HepG2 (cell line): Measurements from ENCODE around the gene PDE9A. TPM values are rescaled to one million over a fixed set of nuclear protein-coding genes. Genes with fewer than 3 reads are reported as not detected.

Source experiments
- AHR ChIP-seq: IDR thresholded peaks from 2 replicates; pipeline ENCODE4 v1.6.1; 2018; ENCODE audit warnings: missing genetic modification reagents, missing compliant biosample characterization
- GABPA ChIP-seq, 2 experiments: IDR thresholded peaks; 2 replicates each; pipeline ENCODE4 v1.6.1; 2011 to 2016; ENCODE audit warnings: low read depth in 2 of 2, low read length in 1 of 2, missing biosample characterization in 1 of 2, missing genetic modification characterization in 1 of 2
- HDAC1 ChIP-seq: sonication (generic); formaldehyde crosslinking; IDR thresholded peaks from 2 replicates; pipeline ENCODE4 v1.5.1; 2020; ENCODE audit warnings: mild to moderate bottlenecking, missing genetic modification reagents
- NONO ChIP-seq, 2 experiments: fragments of 450-650 bp in 1 of 2; sonication (generic) in 1 of 2; formaldehyde crosslinking in 1 of 2; IDR thresholded peaks in 1 of 2; conservative IDR thresholded peaks in 1 of 2; 2 replicates each; pipeline versions ENCODE4 v1.6.1 to v1.8.0; 2017 to 2022; ENCODE audit warnings: mild to moderate bottlenecking in 1 of 2, missing genetic modification reagents in 1 of 2, moderate library complexity in 1 of 2
- PHF21A ChIP-seq: sonication (generic); formaldehyde crosslinking; IDR thresholded peaks from 2 replicates; pipeline ENCODE4 v1.5.0; 2020; ENCODE audit warnings: mild to moderate bottlenecking, missing genetic modification reagents
- POLR2AphosphoS5 ChIP-seq: IDR thresholded peaks from 2 replicates; pipeline ENCODE4 v1.6.1; 2012; ENCODE audit warnings: low read depth, low read length
- RFXAP ChIP-seq: sonication (generic); formaldehyde crosslinking; IDR thresholded peaks from 2 replicates; pipeline ENCODE4 v1.4.0; 2020; ENCODE audit warnings: missing genetic modification reagents, borderline replicate concordance
- SOX13 ChIP-seq, 3 experiments: fragments of 450-650 bp in 1 of 3; sonication (generic) in 1 of 3; formaldehyde crosslinking in 1 of 3; IDR thresholded peaks in 2 of 3; conservative IDR thresholded peaks in 1 of 3; 2 replicates each; pipeline versions ENCODE4 v1.5.0 to v1.6.1; 2016 to 2020; ENCODE audit warnings: antibody characterized with exemption in 1 of 3, mild to moderate bottlenecking in 1 of 3, missing compliant biosample characterization in 1 of 3, missing genetic modification reagents in 1 of 3, moderate library complexity in 1 of 3
- ZMAT3 ChIP-seq: sonication (generic); formaldehyde crosslinking; conservative IDR thresholded peaks from 2 replicates; pipeline ENCODE4 v1.7.0; 2021; ENCODE audit warnings: missing genetic modification reagents
- ZNF354B ChIP-seq: sonication (generic); formaldehyde crosslinking; IDR thresholded peaks from 2 replicates; pipeline ENCODE4 v1.8.0; 2022; ENCODE audit warnings: mild to moderate bottlenecking, missing genetic modification reagents
- ZNF431 ChIP-seq: sonication (generic); formaldehyde crosslinking; IDR thresholded peaks from 2 replicates; pipeline ENCODE4 v1.9.0; 2022; ENCODE audit warnings: missing genetic modification reagents, low read depth, mild to moderate bottlenecking, borderline replicate concordance
- ZNF556 ChIP-seq: sonication (generic); formaldehyde crosslinking; IDR thresholded peaks from 2 replicates; pipeline ENCODE4 v1.4.0; 2020; ENCODE audit warnings: mild to moderate bottlenecking, missing genetic modification reagents, borderline replicate concordance
- ZNF598 ChIP-seq: sonication (generic); formaldehyde crosslinking; IDR thresholded peaks from 2 replicates; pipeline ENCODE4 v1.5.1; 2020; ENCODE audit warnings: mild to moderate bottlenecking, missing genetic modification reagents, borderline replicate concordance
- ZNF678 ChIP-seq: sonication (generic); formaldehyde crosslinking; IDR thresholded peaks from 2 replicates; pipeline ENCODE4 v1.4.0; 2020; ENCODE audit warnings: mild to moderate bottlenecking, missing genetic modification reagents
- polyA plus RNA-seq, 8 experiments: library from polyadenylated mRNA; depleted of rRNA in 3 of 8; stranded (reverse) in 7 of 8; unstranded in 1 of 8; fragments of >200 nt; fragmentation: Illumina TruSeq in 4 of 8; extraction: Trizol in 4 of 8; gene quantifications; 2 replicates each; pipeline versions ENCODE4 v1.2.1 to v1.2.3, GENCODE V29; 2011 to 2016; ENCODE audit warnings: low read depth in 4 of 8, missing spikeins in 1 of 8, mixed read lengths in 1 of 8; ENCODE audit not compliant: insufficient read depth in 1 of 8
- total RNA-seq, 5 experiments: library from RNA; depleted of rRNA; stranded (reverse); fragments of >200 nt; fragmentation: Illumina TruSeq; extraction: Trizol; gene quantifications; 2 replicates each; pipeline ENCODE4 v1.2.3, GENCODE V29; 2016; ENCODE audit warnings: low read depth in 1 of 5
- TF ChIP-seq, protein P1 (sequence below): sonication (generic); formaldehyde crosslinking; IDR thresholded peaks from 2 replicates; pipeline ENCODE4 v1.8.0; 2022; ENCODE audit warnings: mild to moderate bottlenecking, missing genetic modification reagents; ENCODE audit not compliant: insufficient replicate concordance
- TF ChIP-seq, protein P2 (sequence below): fragments of 450-650 bp; IDR thresholded peaks from 2 replicates; pipeline ENCODE4 v1.6.1; 2017
- TF ChIP-seq, protein P3 (sequence below): sonication (generic); formaldehyde crosslinking; IDR thresholded peaks from 2 replicates; pipeline ENCODE4 v1.4.0; 2020; ENCODE audit warnings: missing genetic modification reagents
- TF ChIP-seq, protein P4 (sequence below): sonication (generic); formaldehyde crosslinking; IDR thresholded peaks from 2 replicates; pipeline ENCODE4 v1.5.1; 2020; ENCODE audit warnings: mild to moderate bottlenecking, missing genetic modification reagents

Gene PDE9A
- total and polyA plus RNA-seq, 2 of the 13 experiments (the other 11 are each of a cell fraction or from before 2014, with no cell fraction given), result 4.6 to 19.7 TPM

DNA sequence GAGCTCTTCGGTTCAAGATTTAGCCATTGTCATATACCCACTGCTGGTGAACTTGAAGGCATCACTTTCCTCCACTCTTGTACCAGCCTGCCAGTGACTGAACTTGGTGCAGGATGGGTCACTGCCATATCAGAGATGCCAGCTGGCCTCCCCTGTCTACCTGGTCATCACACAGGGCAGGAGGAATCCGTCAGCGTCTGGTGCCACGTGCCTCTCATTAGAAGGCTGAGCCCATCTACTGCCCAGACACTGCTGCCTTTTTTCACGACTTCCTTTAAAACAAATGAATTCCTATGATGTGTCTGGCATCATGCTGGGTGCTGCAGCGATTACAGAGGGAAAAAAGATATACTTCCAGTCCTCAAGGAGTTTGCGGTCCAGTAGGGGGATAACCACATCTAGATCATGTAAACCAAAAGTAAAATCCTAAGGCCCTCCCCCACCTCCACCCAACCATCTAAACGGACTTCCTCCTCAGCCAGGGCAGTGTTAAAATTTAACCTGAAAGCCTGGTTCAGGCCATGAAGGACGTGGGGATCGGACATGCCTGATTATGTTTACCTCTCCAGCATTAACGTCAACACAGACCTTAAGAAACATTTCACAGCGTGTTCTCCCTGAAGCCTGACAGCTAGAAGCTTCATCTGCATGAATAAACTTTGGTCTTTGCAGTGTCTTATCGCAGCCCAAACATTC lies 29.2 kb upstream of the PDE9A start (continued):
- TF ChIP-seq, protein P1, sequence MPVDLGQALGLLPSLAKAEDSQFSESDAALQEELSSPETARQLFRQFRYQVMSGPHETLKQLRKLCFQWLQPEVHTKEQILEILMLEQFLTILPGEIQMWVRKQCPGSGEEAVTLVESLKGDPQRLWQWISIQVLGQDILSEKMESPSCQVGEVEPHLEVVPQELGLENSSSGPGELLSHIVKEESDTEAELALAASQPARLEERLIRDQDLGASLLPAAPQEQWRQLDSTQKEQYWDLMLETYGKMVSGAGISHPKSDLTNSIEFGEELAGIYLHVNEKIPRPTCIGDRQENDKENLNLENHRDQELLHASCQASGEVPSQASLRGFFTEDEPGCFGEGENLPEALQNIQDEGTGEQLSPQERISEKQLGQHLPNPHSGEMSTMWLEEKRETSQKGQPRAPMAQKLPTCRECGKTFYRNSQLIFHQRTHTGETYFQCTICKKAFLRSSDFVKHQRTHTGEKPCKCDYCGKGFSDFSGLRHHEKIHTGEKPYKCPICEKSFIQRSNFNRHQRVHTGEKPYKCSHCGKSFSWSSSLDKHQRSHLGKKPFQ (CRISPR knock-in tag), result no peak
- TF ChIP-seq POLR2AphosphoS5, result 0 out of 2 replicates have a peak, but pooled peaks have one; percentile 27
- 0 out of 2 replicates have a peak, but pooled peaks have one; percentile 16 for TF ChIP-seq HDAC1 (CRISPR knock-in tag)
- peak; percentile 61; the same call in 1 of the 2 replicates for TF ChIP-seq PHF21A
- TF ChIP-seq, protein P2, sequence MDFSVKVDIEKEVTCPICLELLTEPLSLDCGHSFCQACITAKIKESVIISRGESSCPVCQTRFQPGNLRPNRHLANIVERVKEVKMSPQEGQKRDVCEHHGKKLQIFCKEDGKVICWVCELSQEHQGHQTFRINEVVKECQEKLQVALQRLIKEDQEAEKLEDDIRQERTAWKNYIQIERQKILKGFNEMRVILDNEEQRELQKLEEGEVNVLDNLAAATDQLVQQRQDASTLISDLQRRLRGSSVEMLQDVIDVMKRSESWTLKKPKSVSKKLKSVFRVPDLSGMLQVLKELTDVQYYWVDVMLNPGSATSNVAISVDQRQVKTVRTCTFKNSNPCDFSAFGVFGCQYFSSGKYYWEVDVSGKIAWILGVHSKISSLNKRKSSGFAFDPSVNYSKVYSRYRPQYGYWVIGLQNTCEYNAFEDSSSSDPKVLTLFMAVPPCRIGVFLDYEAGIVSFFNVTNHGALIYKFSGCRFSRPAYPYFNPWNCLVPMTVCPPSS, result no peak
- TF ChIP-seq ZNF431, result 0 out of 2 replicates have a peak, but pooled peaks have one; percentile 25
- TF ChIP-seq AHR, result no peak
- TF ChIP-seq GABPA (IDR thresholded peaks at IDR 0.05; ENCODE audit: low read depth, low read length), result no peak
- peak; percentile 24; the same call in 1 of the 2 replicates for TF ChIP-seq GABPA (CRISPR knock-in tag; IDR thresholded peaks at IDR 0.05; ENCODE audit: low read depth)
- TF ChIP-seq ZNF556 (CRISPR knock-in tag), result 0 out of 2 replicates have a peak, but pooled peaks have one; percentile 38
- TF ChIP-seq, protein P3, sequence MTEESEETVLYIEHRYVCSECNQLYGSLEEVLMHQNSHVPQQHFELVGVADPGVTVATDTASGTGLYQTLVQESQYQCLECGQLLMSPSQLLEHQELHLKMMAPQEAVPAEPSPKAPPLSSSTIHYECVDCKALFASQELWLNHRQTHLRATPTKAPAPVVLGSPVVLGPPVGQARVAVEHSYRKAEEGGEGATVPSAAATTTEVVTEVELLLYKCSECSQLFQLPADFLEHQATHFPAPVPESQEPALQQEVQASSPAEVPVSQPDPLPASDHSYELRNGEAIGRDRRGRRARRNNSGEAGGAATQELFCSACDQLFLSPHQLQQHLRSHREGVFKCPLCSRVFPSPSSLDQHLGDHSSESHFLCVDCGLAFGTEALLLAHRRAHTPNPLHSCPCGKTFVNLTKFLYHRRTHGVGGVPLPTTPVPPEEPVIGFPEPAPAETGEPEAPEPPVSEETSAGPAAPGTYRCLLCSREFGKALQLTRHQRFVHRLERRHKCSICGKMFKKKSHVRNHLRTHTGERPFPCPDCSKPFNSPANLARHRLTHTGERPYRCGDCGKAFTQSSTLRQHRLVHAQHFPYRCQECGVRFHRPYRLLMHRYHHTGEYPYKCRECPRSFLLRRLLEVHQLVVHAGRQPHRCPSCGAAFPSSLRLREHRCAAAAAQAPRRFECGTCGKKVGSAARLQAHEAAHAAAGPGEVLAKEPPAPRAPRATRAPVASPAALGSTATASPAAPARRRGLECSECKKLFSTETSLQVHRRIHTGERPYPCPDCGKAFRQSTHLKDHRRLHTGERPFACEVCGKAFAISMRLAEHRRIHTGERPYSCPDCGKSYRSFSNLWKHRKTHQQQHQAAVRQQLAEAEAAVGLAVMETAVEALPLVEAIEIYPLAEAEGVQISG (CRISPR knock-in tag), result 0 out of 2 replicates have a peak, but pooled peaks have one; percentile 41
- no peak for TF ChIP-seq NONO (IDR thresholded peaks at IDR 0.05)
- TF ChIP-seq NONO (CRISPR knock-in tag; conservative IDR thresholded peaks at IDR 0.05), result peak; percentile 55; the same call in 1 of the 2 replicates
- TF ChIP-seq ZMAT3 (CRISPR knock-in tag), result 0 out of 2 replicates have a peak, but pooled peaks have one; percentile 43
- TF ChIP-seq, protein P4, sequence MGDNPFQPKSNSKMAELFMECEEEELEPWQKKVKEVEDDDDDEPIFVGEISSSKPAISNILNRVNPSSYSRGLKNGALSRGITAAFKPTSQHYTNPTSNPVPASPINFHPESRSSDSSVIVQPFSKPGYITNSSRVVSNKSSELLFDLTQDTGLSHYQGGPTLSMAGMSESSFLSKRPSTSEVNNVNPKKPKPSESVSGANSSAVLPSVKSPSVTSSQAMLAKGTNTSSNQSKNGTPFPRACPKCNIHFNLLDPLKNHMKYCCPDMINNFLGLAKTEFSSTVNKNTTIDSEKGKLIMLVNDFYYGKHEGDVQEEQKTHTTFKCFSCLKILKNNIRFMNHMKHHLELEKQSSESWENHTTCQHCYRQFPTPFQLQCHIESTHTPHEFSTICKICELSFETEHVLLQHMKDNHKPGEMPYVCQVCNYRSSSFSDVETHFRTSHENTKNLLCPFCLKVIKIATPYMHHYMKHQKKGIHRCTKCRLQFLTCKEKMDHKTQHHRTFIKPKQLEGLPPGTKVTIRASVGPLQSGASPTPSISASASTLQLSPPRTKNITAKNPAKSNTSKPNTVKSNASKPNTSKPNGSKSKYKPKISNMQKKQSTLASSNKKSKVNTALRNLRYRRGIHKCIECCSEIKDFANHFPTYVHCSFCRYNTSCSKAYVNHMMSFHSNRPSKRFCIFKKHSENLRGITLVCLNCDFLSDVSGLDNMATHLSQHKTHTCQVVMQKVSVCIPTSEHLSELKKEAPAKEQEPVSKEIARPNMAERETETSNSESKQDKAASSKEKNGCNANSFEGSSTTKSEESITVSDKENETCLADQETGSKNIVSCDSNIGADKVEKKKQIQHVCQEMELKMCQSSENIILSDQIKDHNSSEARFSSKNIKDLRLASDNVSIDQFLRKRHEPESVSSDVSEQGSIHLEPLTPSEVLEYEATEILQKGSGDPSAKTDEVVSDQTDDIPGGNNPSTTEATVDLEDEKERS (CRISPR knock-in tag), result 0 out of 2 replicates have a peak, but pooled peaks have one; percentile 13
- TF ChIP-seq ZNF678, result no peak
- TF ChIP-seq RFXAP (CRISPR knock-in tag), result 0 out of 2 replicates have a peak, but pooled peaks have one; percentile 40
- peak; percentile 73; the same call in 1 of the 2 replicates for TF ChIP-seq ZNF598 (CRISPR knock-in tag)
- 0 out of 2 replicates have a peak, but pooled peaks have one; percentile 53 for TF ChIP-seq ZNF354B (CRISPR knock-in tag)
- no peak for TF ChIP-seq SOX13 (IDR thresholded peaks at IDR 0.05)
- 0 out of 4 replicates have a peak, but pooled peaks of 1 of the 2 experiments have one; percentile 20 for TF ChIP-seq SOX13 (CRISPR knock-in tag; conservative IDR thresholded peaks at IDR 0.05 in 1 of 2, IDR thresholded peaks at IDR 0.05 in 1 of 2)
